ENCODE results near the gene TAF1B. TPM values are rescaled to one million over a fixed set of nuclear protein-coding genes. Genes with fewer than 3 reads are reported as not detected.

Gene TAF1B
- 4.8 TPM for total RNA-seq

- DNase-seq (ENCODE audit: low read depth in 2 of 3, low spot score in 2 of 3), result peak; percentile 55 to 93 (median 93)
Observed at GRCh38 chr2:9843229-9844035, at the start of gene TAF1B. Gene TAF1B (plus strand): TSS chr2:9843474. CDS start chr2:9843542, 68 bp downstream.

- no peak for DNase-seq (ENCODE audit: low read depth in 2 of 3, low spot score in 2 of 3)
Observed at GRCh38 chr2:9793918-9794717, 49.2 kb upstream of the TAF1B start.

GRCh38 chr2:9795071-9795470, 48.2 kb upstream of the TAF1B start:
- DNase-seq (ENCODE audit: low read depth in 2 of 3, low spot score in 2 of 3), result no peak

GRCh38 chr2:9796056-9797010, 46.9 kb upstream of the TAF1B start:
- DNase-seq (ENCODE audit: low read depth in 2 of 3, low spot score in 2 of 3), result no peak

GRCh38 chr2:9797086-9797485, 46.2 kb upstream of the TAF1B start:
- no peak for DNase-seq (ENCODE audit: low read depth in 2 of 3, low spot score in 2 of 3)

GRCh38 chr2:9797681-9798556, 45.4 kb upstream of the TAF1B start:
- DNase-seq (ENCODE audit: low read depth in 2 of 3, low spot score in 2 of 3), result no peak

GRCh38 chr2:9799011-9799596, 44.2 kb upstream of the TAF1B start:
- peak in 1 of 3 donors; percentile 27 for DNase-seq (ENCODE audit: low read depth in 2 of 3, low spot score in 2 of 3)

GRCh38 chr2:9799729-9800632, 43.3 kb upstream of the TAF1B start:
- DNase-seq (ENCODE audit: low read depth in 2 of 3, low spot score in 2 of 3), result peak; percentile 72 to 83 (median 73)

GRCh38 chr2:9800639-9800974, 42.7 kb upstream of the TAF1B start:
- DNase-seq (ENCODE audit: low read depth in 2 of 3, low spot score in 2 of 3), result no peak

GRCh38 chr2:9800975-9801726, 42.1 kb upstream of the TAF1B start:
- no peak for DNase-seq (ENCODE audit: low read depth in 2 of 3, low spot score in 2 of 3)

- no peak for DNase-seq (ENCODE audit: low read depth in 2 of 3, low spot score in 2 of 3)
Observed at GRCh38 chr2:9802576-9802993, 40.7 kb upstream of the TAF1B start.

- DNase-seq (ENCODE audit: low read depth in 2 of 3, low spot score in 2 of 3), result no peak
Observed at GRCh38 chr2:9803023-9803805, 40.1 kb upstream of the TAF1B start.

- no peak for DNase-seq (ENCODE audit: low read depth in 2 of 3, low spot score in 2 of 3)
Observed at GRCh38 chr2:9805435-9806297, 37.6 kb upstream of the TAF1B start.

GRCh38 chr2:9806298-9806610, 37.0 kb upstream of the TAF1B start:
- no peak for DNase-seq (ENCODE audit: low read depth in 2 of 3, low spot score in 2 of 3)

GRCh38 chr2:9806656-9807055, 36.6 kb upstream of the TAF1B start:
- no peak for DNase-seq (ENCODE audit: low read depth in 2 of 3, low spot score in 2 of 3)

GRCh38 chr2:9807056-9807455, 36.2 kb upstream of the TAF1B start:
- no peak for DNase-seq (ENCODE audit: low read depth in 2 of 3, low spot score in 2 of 3)

Measured in hematopoietic multipotent progenitor cell (in vitro differentiated cells).